ENCODE measurements around the gene MLLT6. TPM values are rescaled to one million over a fixed set of nuclear protein-coding genes. Genes with fewer than 3 reads are reported as not detected.

Gene MLLT6
- total and polyA plus RNA-seq, 9 donors: 52.3 to 278 (median 170) TPM

DNA sequence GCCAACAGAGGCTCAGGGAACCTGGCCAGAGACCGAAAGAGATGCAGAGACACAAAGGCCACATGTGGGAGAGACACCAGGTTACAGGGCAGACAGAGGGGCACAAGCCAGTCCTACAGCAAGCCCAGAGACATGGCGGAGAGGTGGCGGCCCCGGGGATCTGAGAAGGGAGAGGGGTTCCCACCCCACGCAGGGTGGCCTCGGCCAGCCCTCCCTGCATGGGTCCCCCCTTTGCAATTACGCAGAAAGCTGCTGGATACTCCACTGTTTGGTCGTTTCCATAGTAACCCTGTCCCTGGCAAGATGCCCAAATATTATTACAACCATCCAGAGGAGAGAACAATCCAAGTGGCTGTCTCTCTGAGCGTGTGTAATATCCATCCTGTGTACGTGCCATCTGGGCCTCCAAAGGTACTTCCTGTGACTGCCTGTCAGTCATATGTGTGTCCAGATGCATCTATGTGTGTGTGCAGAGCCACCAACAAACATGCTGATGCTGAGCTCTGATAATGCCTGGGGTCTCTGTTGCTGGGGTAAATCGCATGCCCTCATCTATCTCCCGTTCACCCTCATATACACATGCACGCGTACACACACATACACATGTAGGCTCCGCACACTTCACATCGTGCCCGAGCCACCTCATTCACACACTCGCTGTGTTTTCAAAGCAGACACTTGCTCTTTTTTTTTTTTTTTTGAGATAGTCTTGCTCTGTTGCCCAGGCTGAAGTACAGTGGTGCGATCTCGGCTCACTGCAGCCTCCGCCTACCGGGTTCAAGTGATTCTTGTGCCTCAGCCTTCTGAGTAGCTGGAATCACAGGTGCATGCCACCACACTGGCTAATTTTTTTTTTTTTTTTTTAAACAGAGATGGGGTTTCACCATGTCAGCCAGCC, 37.6 kb downstream of the MLLT6 start:
- no peak overlapping the region for H3K4me3 ChIP-seq
- 39 to 42% (median 40%) methylated on average over 20 to 22 of the region's 22 CpGs for WGBS, 3 donors
- intact Hi-C loops (cut with DNase I): no loop called here
- peaks cover 21% of the 10 kb centered on the region for H3K4me1 ChIP-seq (ENCODE audit: insufficient read depth)
- H3K27me3 ChIP-seq: no peaks in the 10 kb centered on the region
- DNase-seq: peak; percentile 63 to 89 (median 74)
- TF ChIP-seq EP300 (IDR thresholded peaks at IDR 0.05) (no peak), POLR2A (IDR thresholded peaks at IDR 0.05) (no peak)
- TF ChIP-seq, protein P1, sequence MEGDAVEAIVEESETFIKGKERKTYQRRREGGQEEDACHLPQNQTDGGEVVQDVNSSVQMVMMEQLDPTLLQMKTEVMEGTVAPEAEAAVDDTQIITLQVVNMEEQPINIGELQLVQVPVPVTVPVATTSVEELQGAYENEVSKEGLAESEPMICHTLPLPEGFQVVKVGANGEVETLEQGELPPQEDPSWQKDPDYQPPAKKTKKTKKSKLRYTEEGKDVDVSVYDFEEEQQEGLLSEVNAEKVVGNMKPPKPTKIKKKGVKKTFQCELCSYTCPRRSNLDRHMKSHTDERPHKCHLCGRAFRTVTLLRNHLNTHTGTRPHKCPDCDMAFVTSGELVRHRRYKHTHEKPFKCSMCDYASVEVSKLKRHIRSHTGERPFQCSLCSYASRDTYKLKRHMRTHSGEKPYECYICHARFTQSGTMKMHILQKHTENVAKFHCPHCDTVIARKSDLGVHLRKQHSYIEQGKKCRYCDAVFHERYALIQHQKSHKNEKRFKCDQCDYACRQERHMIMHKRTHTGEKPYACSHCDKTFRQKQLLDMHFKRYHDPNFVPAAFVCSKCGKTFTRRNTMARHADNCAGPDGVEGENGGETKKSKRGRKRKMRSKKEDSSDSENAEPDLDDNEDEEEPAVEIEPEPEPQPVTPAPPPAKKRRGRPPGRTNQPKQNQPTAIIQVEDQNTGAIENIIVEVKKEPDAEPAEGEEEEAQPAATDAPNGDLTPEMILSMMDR (IDR thresholded peaks at IDR 0.05): no peak
- H3K36me3 ChIP-seq: no peaks in the 10 kb centered on the region
- peak overlapping the region; percentile 44 to 55 for H3K27ac ChIP-seq
- no peaks in the 10 kb centered on the region for H3K9me3 ChIP-seq

DNA sequence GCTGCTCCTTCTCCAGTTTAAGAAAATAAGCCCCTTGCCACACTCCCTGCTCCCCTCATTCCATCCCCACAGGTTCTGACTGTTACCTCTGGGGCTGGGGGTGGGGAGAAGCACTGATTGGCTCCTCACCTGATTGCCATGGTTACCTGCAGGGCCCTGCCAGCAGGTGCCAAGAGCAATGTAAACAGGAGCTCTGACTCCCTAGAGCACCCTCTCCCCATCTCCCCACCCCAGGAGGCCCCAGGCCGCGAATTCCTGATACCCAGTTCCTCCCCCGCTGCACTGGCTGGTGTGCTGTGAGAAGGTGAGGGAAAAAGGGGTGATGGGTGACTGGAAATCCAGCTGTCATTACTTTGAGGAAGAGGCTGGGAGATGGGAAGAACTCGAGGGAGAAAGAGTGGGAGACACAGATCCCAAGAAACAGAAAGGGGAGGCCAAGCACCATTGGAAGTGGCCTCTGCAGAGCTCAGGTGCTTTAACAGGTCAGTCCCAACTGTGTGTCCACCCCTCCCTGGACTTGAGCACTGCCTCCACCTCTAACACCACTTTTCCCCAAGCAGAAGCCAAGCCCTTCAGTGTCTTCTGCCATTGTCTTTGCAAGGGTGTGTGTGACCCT, 38.6 kb downstream of the MLLT6 start:
- 72 to 79% (median 78%) methylated on average over 4 of the region's 4 CpGs for WGBS, 3 donors
- no peak overlapping the region for H3K4me3 ChIP-seq
- H3K27ac ChIP-seq: no peak overlapping the region
- peaks cover 21% of the 10 kb centered on the region for H3K4me1 ChIP-seq (ENCODE audit: insufficient read depth)
- TF ChIP-seq EP300 (IDR thresholded peaks at IDR 0.05) (no peak), POLR2A (IDR thresholded peaks at IDR 0.05) (no peak)
- TF ChIP-seq, protein P1 (IDR thresholded peaks at IDR 0.05): no peak
- H3K36me3 ChIP-seq: no peaks in the 10 kb centered on the region
- peak in 1 of 5 donors; percentile 29 for DNase-seq
- no peaks in the 10 kb centered on the region for H3K27me3 ChIP-seq
- no peaks in the 10 kb centered on the region for H3K9me3 ChIP-seq
- intact Hi-C loops (cut with DNase I): no loop called here

DNA sequence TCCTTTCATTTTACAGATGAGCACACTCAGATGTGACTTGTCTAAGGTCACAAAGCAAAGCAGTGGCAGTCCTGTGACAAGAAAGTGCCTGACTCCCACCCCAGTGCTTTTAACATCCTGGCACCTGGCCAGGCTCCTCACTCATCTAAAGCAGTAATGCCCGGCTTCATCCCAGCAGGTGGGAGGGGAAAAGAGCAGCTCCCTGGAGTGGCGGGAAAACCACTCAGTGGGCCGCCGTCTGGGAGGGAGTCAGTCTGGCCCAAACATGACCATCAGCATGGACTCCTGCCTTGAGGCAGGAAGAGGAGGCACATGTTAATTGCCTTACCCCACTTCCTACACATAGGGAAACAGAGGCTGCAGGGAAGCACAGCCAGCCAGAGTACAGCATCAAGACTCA, 40.5 kb downstream of the MLLT6 start:
- no peaks in the 10 kb centered on the region for H3K9me3 ChIP-seq
- H3K4me1 ChIP-seq (ENCODE audit: insufficient read depth): peaks cover 21% of the 10 kb centered on the region
- TF ChIP-seq POLR2A (IDR thresholded peaks at IDR 0.05): no peak
- TF ChIP-seq EP300 (IDR thresholded peaks at IDR 0.05): no peak
- TF ChIP-seq, protein P1 (IDR thresholded peaks at IDR 0.05): no peak
- H3K27me3 ChIP-seq: no peaks in the 10 kb centered on the region
- H3K36me3 ChIP-seq: no peaks in the 10 kb centered on the region
- no peak overlapping the region for H3K4me3 ChIP-seq
- no peak overlapping the region for H3K27ac ChIP-seq
- intact Hi-C loops (cut with DNase I): no loop called here
- WGBS, 3 donors: 44 to 58% (median 47%) methylated on average over 4 of the region's 4 CpGs
- peak in 3 of 5 donors; percentile 39 to 66 (median 58) for DNase-seq

DNA sequence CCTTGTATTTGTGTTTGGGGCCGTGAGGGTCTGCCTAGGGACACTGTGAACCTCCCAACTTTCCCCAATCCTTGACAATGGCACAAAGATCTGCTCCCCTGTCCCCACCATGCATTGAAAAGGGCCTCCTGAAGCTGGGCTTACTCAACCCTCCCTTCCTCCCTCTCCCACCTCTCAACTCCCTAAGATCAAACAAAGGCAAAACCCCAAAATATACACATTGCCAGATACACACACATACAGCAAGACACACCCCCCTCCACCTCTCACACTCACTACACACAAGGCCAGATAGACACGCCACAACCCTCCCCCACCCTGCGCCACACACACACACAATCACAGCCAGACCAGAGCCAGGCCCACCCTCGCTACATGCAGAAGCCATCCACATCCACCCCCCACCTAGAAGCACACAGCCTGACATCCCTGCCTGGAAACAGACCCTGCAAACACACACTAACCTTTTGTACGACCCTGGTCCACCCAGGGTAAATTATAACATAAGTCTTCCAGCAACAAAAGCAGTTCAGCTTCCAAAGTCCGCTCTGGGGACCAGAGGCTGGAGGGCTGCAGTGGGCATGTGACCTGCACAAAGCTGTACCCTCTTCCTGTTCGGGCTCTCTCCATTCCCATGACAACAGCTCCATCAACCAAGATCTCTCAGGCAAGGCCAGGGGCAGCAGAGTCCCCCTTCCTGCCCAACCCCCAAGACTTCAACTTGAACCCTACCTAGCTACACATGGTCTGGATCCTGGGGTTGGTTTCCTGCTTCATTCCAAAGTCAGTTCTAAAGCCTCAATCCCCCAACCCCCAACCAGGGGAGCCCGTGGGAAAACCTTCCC, 41.2 kb downstream of the MLLT6 start:
- 35 to 37% (median 36%) methylated on average over 8 of the region's 8 CpGs for WGBS, 3 donors
- TF ChIP-seq, protein P1 (IDR thresholded peaks at IDR 0.05): no peak
- H3K27ac ChIP-seq: no peak overlapping the region
- intact Hi-C loops (cut with DNase I): no loop called here
- no peaks in the 10 kb centered on the region for H3K9me3 ChIP-seq
- H3K4me1 ChIP-seq (ENCODE audit: insufficient read depth): peaks cover 21% of the 10 kb centered on the region
- no peaks in the 10 kb centered on the region for H3K27me3 ChIP-seq
- no peaks in the 10 kb centered on the region for H3K36me3 ChIP-seq
- no peak overlapping the region for H3K4me3 ChIP-seq
- DNase-seq: peak in 1 of 5 donors; percentile 37

Data from ovary (tissue), 9 donors.